Trophoblast cell (in vitro differentiated cells and primary cell): ENCODE measurements around the gene UNC80.

Experiments
- DNase-seq, 2 donors: peaks; one replicate each; pipeline ENCODE4 v3.0.0-alpha.2; 2016
- H2AFZ ChIP-seq: 2 replicates; pipeline ENCODE4 v1.6.1; 2013; ENCODE audit warnings: low read length, moderate library complexity, mild to moderate bottlenecking; ENCODE audit not compliant: insufficient read depth, poor library complexity
- H2AK5ac ChIP-seq: 2 replicates; pipeline ENCODE4 v1.6.1; 2013; ENCODE audit warnings: mild to moderate bottlenecking, low read length
- H2BK120ac ChIP-seq: 2 replicates; pipeline ENCODE4 v1.6.1; 2013; ENCODE audit warnings: low read length, mild to moderate bottlenecking, moderate library complexity; ENCODE audit not compliant: insufficient read depth, poor library complexity
- H2BK12ac ChIP-seq: 2 replicates; pipeline ENCODE4 v1.6.1; 2013; ENCODE audit warnings: mild to moderate bottlenecking, low read length, moderate library complexity
- H2BK5ac ChIP-seq: 2 replicates; pipeline ENCODE4 v1.6.1; 2013; ENCODE audit warnings: low read length, low read depth, moderate library complexity, mild to moderate bottlenecking; ENCODE audit not compliant: poor library complexity
- H3K14ac ChIP-seq: 2 replicates; pipeline ENCODE4 v1.6.1; 2013; ENCODE audit warnings: mild to moderate bottlenecking, low read length
- H3K18ac ChIP-seq: 2 replicates; pipeline ENCODE4 v1.6.1; 2013; ENCODE audit warnings: mild to moderate bottlenecking, low read length
- H3K23ac ChIP-seq: 2 replicates; pipeline ENCODE4 v1.6.1; 2013; ENCODE audit warnings: low read length
- H3K27ac ChIP-seq: 2 replicates; pipeline ENCODE4 v1.5.1; 2013; ENCODE audit warnings: low read depth, mild to moderate bottlenecking, inconsistent platforms, low read length, moderate library complexity
- H3K27me3 ChIP-seq: 2 replicates; pipeline ENCODE4 v1.6.1; 2013; ENCODE audit warnings: inconsistent platforms, mild to moderate bottlenecking, low read length, moderate library complexity; ENCODE audit not compliant: insufficient read depth
- H3K36me3 ChIP-seq, 2 experiments: 1 replicate in 1 of 2; 2 replicates in 1 of 2; pipeline ENCODE4 v1.6.1; 2013; ENCODE audit warnings: low read length in 2 of 2, mild to moderate bottlenecking in 2 of 2, moderate library complexity in 1 of 2; ENCODE audit not compliant: insufficient read depth in 2 of 2, control insufficient read depth in 1 of 2
- H3K4ac ChIP-seq: 2 replicates; pipeline ENCODE4 v1.6.1; 2013; ENCODE audit warnings: low read depth, mild to moderate bottlenecking, low read length, moderate library complexity
- H3K4me1 ChIP-seq, 2 experiments: 1 replicate in 1 of 2; 2 replicates in 1 of 2; pipeline ENCODE4 v1.6.1; 2013; ENCODE audit warnings: low read length in 2 of 2, mild to moderate bottlenecking in 2 of 2, moderate library complexity in 1 of 2; ENCODE audit not compliant: insufficient read depth in 2 of 2, control insufficient read depth in 1 of 2
- H3K4me2 ChIP-seq: 2 replicates; pipeline ENCODE4 v1.6.1; 2013; ENCODE audit warnings: inconsistent platforms, mild to moderate bottlenecking, low read length, moderate library complexity
- H3K4me3 ChIP-seq: 2 replicates; pipeline ENCODE4 v1.5.1; 2013; ENCODE audit warnings: mild to moderate bottlenecking, low read depth, low read length, inconsistent platforms
- H3K79me1 ChIP-seq: one replicate; pipeline ENCODE4 v1.6.1; 2013; ENCODE audit warnings: low read length
- H3K79me2 ChIP-seq: 2 replicates; pipeline ENCODE4 v1.6.1; 2013; ENCODE audit warnings: low read length, mild to moderate bottlenecking; ENCODE audit not compliant: control insufficient read depth, insufficient read depth, poor library complexity
- H3K9ac ChIP-seq: 2 replicates; pipeline ENCODE4 v1.6.1; 2013; ENCODE audit warnings: mild to moderate bottlenecking, low read length
- H3K9me3 ChIP-seq: 2 replicates; pipeline ENCODE4 v1.6.1; 2013; ENCODE audit warnings: low read depth, mild to moderate bottlenecking, control low read depth, inconsistent platforms, low read length; ENCODE audit not compliant: insufficient read depth
- H4K12ac ChIP-seq: 2 replicates; pipeline ENCODE4 v1.6.1; 2013; ENCODE audit warnings: low read depth, mild to moderate bottlenecking, low read length, moderate library complexity
- H4K8ac ChIP-seq: 2 replicates; pipeline ENCODE4 v1.6.1; 2013; ENCODE audit warnings: low read depth, mild to moderate bottlenecking, low read length, moderate library complexity
- H4K91ac ChIP-seq: one replicate; pipeline ENCODE4 v1.6.1; 2013; ENCODE audit warnings: low read depth, mild to moderate bottlenecking, low read length, moderate library complexity
- WGBS: extraction: QIAGEN DNeasy Blood & Tissue Kit; methylation state at CpG from one replicate; pipeline ENCODE4 v1.1.7; 2013; ENCODE audit warnings: missing lambda C conversion rate; ENCODE audit not compliant: insufficient read length, insufficient coverage; ENCODE audit errors: extremely low coverage; 5-methylcytosine and 5-hydroxymethylcytosine counted together

Gene UNC80

GRCh38 chr2:209772290-209772685, 656 bp downstream of the UNC80 start:
- H3K4me3 ChIP-seq: peak overlapping the region; percentile 71
- no peaks in the 10 kb centered on the region for H3K36me3 ChIP-seq
- no peak overlapping the region for H3K4ac ChIP-seq
- no peak overlapping the region for H2BK12ac ChIP-seq
- no peaks in the 10 kb centered on the region for H3K79me2 ChIP-seq
- no peak overlapping the region for H2BK5ac ChIP-seq
- H3K79me1 ChIP-seq: no peaks in the 10 kb centered on the region
- H3K14ac ChIP-seq: no peak overlapping the region
- H2AK5ac ChIP-seq: no peak overlapping the region
- DNase-seq: no peak
- no CpG with 5 or more reads among the region's 8 CpGs for WGBS
- H4K8ac ChIP-seq: no peak overlapping the region
- peaks cover 2% of the 10 kb centered on the region for H3K27me3 ChIP-seq
- no peak overlapping the region for H4K91ac ChIP-seq
- no peak overlapping the region for H2BK120ac ChIP-seq
- peak overlapping the region; percentile 49 for H2AFZ ChIP-seq
- no peak overlapping the region for H3K18ac ChIP-seq
- peak overlapping the region; percentile 79 for H3K4me2 ChIP-seq
- H3K27ac ChIP-seq: no peak overlapping the region
- H3K9me3 ChIP-seq: no peaks in the 10 kb centered on the region
- H4K12ac ChIP-seq: no peak overlapping the region
- H3K9ac ChIP-seq: no peak overlapping the region
- no peak overlapping the region for H3K23ac ChIP-seq
- H3K4me1 ChIP-seq: peaks cover 2 to 4% of the 10 kb centered on the region in 2 experiments

DNA sequence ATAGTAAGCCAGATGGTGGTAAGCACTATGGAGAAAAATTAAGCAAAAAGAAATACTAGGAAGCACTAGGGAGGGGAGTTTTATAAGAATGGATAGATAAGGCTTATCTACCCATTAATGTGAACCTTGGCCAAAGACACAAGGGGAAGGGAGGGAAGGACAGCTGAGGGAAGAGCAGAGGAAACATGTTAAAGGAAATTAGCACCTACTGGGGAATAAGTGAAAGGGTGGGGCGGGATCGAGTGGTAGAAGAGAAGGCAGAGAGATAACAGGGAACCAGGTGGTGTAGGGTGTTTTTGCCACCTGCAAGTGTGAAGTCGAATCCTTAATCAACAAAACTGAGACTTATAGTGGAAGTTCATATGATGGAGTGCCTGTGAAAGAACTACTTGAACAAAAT, 1.7 kb downstream of the UNC80 start:
- Histone ChIP-seq H4K91ac (no peak overlapping the region), H3K23ac (no peak overlapping the region), H2BK12ac (no peak overlapping the region), H3K4ac (no peak overlapping the region), H4K8ac (no peak overlapping the region), H3K36me3 (no peaks in the 10 kb centered on the region), H3K4me3 (no peak overlapping the region), H3K14ac (no peak overlapping the region), H4K12ac (no peak overlapping the region), H3K79me2 (no peaks in the 10 kb centered on the region), H2AFZ (no peak overlapping the region), H3K27me3 (peaks cover 2% of the 10 kb centered on the region), H3K79me1 (no peaks in the 10 kb centered on the region), H2AK5ac (no peak overlapping the region), H3K9me3 (no peaks in the 10 kb centered on the region), H3K27ac (no peak overlapping the region), H3K18ac (no peak overlapping the region), H2BK120ac (no peak overlapping the region), H2BK5ac (no peak overlapping the region), H3K4me2 (no peak overlapping the region), H3K9ac (no peak overlapping the region), H3K4me1 (peaks cover 2 to 4% of the 10 kb centered on the region in 2 experiments)
- DNase-seq: no peak
- WGBS: no CpG with 5 or more reads among the region's 3 CpGs

DNA sequence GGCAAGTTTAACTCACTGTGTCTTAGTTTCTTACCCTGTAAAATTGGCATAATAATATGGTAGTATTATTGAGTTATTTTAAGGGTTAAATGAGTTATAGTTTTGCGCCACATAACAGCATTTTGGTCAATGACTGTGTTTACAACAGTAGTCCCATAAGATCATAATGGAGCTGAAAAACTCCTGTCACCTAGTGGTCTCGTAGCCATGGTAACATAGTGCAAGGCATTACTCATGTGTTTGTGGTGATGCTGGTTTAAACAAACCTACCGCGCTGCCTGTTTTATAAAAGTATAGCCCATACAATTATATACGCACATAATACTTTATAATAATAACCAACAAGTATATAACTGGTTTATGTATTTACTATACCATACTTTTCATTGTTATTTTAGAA, 15.8 kb downstream of the UNC80 start:
- Histone ChIP-seq H3K4me3 (no peak overlapping the region), H3K36me3 (no peaks in the 10 kb centered on the region), H3K4me2 (no peak overlapping the region), H3K18ac (no peak overlapping the region), H3K9ac (no peak overlapping the region), H3K79me1 (no peaks in the 10 kb centered on the region), H3K23ac (no peak overlapping the region), H4K91ac (no peak overlapping the region), H3K9me3 (no peaks in the 10 kb centered on the region), H3K27me3 (no peaks in the 10 kb centered on the region), H2AFZ (no peak overlapping the region), H3K14ac (no peak overlapping the region), H2BK120ac (no peak overlapping the region), H3K79me2 (no peaks in the 10 kb centered on the region), H4K8ac (no peak overlapping the region), H2BK5ac (no peak overlapping the region), H3K4ac (no peak overlapping the region), H4K12ac (no peak overlapping the region), H3K27ac (no peak overlapping the region), H2BK12ac (no peak overlapping the region), H3K4me1 (no peaks in the 10 kb centered on the region), H2AK5ac (no peak overlapping the region)
- no CpG with 5 or more reads among the region's 5 CpGs for WGBS
- DNase-seq: no peak

DNA sequence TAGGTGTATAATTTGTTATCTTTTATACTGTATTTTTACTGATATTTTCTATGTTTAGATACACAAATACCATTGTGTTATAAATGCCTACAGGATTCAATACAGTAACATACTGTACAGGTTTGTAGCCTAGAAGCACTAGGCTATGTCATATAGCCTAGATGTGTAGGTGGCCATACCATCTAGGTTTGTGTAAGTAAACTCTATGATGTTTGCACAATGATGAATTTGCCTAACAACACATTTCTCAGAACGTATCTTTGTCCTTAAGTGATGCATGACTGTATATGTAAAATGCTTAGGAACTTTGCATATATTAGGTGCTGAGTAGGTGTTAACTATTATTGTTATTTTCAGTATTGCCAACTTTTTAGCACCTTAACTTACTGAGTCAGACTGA, 17.3 kb downstream of the UNC80 start:
- H3K36me3 ChIP-seq: no peaks in the 10 kb centered on the region
- H2AFZ ChIP-seq: no peak overlapping the region
- no peak overlapping the region for H4K12ac ChIP-seq
- H3K4me3 ChIP-seq: no peak overlapping the region
- H3K4me1 ChIP-seq: no peaks in the 10 kb centered on the region
- H3K4ac ChIP-seq: no peak overlapping the region
- no peak overlapping the region for H4K8ac ChIP-seq
- no peak overlapping the region for H2AK5ac ChIP-seq
- no CpG with 5 or more reads among the region's 1 CpG for WGBS
- no peaks in the 10 kb centered on the region for H3K9me3 ChIP-seq
- no peak overlapping the region for H2BK120ac ChIP-seq
- no peaks in the 10 kb centered on the region for H3K79me1 ChIP-seq
- no peak overlapping the region for H3K27ac ChIP-seq
- H3K79me2 ChIP-seq: no peaks in the 10 kb centered on the region
- no peak overlapping the region for H2BK12ac ChIP-seq
- no peak overlapping the region for H2BK5ac ChIP-seq
- no peak overlapping the region for H3K14ac ChIP-seq
- H4K91ac ChIP-seq: no peak overlapping the region
- no peaks in the 10 kb centered on the region for H3K27me3 ChIP-seq
- DNase-seq: no peak
- H3K18ac ChIP-seq: no peak overlapping the region
- no peak overlapping the region for H3K9ac ChIP-seq
- H3K23ac ChIP-seq: no peak overlapping the region
- no peak overlapping the region for H3K4me2 ChIP-seq
